SK-N-SH treated with all-trans-retinoic acid at 6 μM for 48 hours (cell line): ENCODE measurements around the gene CCM2L.

Experiments
- ISL1 ChIP-seq: fragments of 250-450 bp; sonication (Bioruptor Pico); IDR thresholded peaks from 2 replicates; pipeline ENCODE4 v2.1.2; 2022; ENCODE audit warnings: mild to moderate bottlenecking, moderate library complexity
- RARB ChIP-seq: fragments of 250-450 bp; sonication (Bioruptor Pico); IDR thresholded peaks from 2 replicates; pipeline ENCODE4 v1.8.0; 2021; ENCODE audit warnings: mild to moderate bottlenecking, moderate library complexity

DNA sequence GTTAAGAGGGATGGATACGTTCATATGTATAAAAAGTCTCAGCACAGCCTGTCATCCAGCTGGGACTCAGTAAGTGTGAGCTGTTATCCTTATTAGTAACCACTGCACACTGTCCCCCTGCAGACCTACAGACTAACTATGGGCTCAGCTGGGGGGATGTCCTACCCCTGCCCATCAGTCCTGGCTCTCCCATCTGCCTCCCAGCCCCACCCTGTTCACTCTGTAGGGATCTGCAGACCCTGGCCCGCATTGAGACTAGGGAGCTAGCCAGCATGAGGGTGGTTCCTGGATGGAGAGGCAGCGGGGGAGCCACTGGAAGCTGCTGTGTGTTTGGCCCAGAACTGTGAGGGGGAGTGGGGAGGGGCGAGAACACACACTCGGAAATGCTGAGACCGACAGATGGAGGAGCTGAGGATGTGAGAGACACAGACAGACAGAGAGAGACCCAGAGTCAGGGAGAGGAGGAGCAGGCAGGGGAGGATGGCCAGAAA lies 25.2 kb upstream of the CCM2L start:
- TF ChIP-seq ISL1 (CRISPR knock-in tag): no peak
- TF ChIP-seq RARB (CRISPR knock-in tag): no peak
